GM19239 (cell line): ENCODE measurements around the gene ANAPC16.
"Not testable (repeated sequence)": the region's sequence is repeated elsewhere in the genome, so short reads cannot be mapped to it uniquely, and the experiment has no call there.

Experiments used
- DNase-seq: peaks from one replicate; pipeline ENCODE4 v3.0.0; 2011; ENCODE audit warnings: low spot score; ENCODE audit not compliant: insufficient read length
- FAIRE-seq: peaks from 2 replicates; lab custom pipeline; 2011; peaks lifted over from hg19 to GRCh38; lab: Jason Lieb, UNC

ANAPC16 gene

DNA sequence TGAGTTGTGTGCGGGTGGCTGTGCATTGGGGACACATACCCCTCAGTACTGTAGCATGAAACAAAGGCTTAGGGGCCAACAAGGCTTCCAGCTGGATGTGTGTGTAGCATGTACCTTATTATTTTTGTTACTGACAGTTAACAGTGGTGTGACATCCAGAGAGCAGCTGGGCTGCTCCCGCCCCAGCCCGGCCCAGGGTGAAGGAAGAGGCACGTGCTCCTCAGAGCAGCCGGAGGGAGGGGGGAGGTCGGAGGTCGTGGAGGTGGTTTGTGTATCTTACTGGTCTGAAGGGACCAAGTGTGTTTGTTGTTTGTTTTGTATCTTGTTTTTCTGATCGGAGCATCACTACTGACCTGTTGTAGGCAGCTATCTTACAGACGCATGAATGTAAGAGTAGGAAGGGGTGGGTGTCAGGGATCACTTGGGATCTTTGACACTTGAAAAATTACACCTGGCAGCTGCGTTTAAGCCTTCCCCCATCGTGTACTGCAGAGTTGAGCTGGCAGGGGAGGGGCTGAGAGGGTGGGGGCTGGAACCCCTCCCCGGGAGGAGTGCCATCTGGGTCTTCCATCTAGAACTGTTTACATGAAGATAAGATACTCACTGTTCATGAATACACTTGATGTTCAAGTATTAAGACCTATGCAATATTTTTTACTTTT, 59.7 kb downstream of the ANAPC16 start:
- no peak for FAIRE-seq
- DNase-seq: no peak

DNA sequence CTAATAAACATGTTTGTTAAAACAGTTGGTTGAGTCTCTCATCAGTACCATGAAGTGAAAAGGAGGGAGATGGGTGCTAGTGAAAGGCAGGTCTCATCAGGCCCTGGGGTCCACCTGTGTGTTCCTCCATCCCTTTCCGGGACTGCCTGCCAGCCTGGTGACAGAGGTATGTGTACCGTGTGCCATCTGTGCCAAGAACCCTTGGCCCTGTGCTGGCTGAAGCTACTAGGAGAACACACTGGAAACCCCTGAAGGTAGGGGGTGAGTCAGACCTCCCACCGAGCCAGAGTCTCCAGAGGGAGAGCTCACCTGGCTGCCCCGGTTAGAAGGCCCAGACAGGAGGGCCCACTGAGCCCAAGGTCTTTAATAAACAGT, 60.2 kb downstream of the ANAPC16 start:
- FAIRE-seq (no peak), DNase-seq (no peak)

DNA sequence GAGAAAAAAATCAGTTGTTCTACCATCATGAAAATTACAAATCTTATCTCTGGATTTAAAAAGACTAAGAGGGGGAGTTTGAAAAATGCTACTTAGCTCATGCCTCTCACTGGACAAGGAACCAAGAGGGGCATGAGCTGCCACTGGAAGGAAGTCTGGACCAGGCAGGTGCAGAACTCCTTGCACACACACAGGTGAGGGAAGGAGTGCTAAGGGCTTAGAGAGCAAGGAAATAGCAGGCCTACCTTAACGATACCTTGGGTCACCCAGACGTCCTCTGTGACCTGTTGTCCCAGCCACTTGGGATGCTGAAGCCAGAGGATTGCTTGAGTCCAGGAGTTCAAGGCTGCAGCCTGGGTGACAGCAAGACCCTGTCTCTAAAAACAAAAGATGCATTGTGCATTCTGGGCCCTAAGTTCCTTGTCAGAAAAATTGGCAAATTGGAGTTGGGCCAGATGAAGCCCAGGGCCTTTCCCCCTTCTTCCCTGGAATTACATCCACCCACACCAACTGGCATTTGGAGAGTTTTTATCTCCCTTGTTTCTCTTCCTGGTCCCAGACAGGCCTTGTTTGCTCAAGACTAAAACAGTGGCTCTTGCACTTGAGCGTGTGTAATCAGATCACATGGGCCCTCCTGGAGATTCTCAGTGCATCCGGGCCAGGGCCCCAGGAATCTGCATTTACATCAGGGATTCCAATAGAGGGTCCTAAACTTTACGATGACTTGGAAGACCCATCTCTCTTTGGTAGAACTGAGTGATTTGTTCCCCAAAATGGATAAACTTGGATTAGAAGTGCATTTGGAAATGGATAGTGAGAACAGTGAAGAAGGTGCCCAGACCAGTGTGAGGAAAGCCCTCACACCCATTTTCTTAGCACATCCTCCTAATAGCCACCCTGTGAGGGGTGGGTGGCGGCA, 60.9 kb downstream of the ANAPC16 start:
- DNase-seq: no peak
- FAIRE-seq: no peak

DNA sequence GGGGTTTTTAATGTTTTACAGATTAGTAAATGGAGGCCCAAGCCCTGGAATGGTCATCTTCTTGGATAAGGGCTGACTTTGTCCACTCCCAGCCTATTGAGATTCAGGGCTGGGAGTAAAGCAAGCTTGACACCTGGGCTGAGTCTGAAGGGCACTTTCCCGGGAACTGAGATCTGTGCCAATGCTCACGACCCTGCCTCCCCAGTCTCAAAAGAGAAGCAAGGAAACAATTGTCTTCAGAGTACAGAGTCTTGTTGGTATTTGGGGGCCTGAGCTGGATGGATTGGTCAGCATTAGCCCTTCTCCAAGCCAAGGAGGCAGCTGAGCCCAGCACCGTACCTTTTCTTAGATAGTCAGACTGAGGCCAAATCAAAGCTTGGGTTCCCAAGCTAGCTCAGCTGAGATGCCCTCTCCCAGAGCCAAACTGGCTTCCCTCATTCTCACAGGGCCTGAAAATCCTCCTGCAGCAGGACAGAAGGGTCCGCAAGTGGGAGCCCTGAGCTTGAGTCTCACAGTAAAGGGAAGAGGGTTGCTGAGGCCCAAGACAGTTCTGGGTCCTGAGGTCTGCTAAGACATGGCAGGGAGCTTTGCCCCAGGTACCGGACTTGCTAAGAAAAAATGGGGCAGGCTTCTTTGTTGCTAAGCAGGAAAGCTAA, 61.7 kb downstream of the ANAPC16 start:
- no peak for FAIRE-seq
- no peak for DNase-seq

DNA sequence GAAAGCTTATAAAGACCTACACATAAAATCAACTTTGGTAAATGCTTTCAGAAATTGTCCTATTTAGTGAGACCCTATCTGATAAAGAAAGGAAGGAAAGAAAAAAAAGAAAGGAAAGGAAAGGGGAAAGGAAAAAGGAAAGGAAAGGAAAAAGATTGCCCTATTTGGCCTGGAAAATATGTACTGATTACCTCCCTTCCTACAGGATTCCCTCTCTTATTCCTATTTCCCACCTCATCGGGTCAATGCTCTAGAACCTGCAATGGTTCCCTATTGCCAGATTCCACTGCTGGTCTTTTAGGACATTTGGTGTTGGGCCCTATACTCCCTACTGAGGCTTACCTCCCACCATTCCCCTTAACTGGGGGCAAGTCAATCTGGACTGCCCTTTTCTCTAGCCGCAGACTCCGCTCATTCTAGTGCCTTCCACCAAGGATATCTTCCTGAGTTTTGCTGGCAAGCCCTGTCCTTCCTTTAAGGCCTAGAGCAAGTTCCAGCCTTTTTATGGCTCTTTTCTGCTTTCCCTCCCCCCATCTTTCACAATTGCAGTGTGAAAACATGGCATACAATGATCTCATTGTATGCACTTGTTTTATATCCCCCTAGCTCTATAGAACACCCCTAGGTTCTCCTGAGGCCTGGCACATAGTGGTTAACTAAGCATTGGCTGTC, 62.3 kb downstream of the ANAPC16 start:
- FAIRE-seq (no peak), DNase-seq (no peak)

DNA sequence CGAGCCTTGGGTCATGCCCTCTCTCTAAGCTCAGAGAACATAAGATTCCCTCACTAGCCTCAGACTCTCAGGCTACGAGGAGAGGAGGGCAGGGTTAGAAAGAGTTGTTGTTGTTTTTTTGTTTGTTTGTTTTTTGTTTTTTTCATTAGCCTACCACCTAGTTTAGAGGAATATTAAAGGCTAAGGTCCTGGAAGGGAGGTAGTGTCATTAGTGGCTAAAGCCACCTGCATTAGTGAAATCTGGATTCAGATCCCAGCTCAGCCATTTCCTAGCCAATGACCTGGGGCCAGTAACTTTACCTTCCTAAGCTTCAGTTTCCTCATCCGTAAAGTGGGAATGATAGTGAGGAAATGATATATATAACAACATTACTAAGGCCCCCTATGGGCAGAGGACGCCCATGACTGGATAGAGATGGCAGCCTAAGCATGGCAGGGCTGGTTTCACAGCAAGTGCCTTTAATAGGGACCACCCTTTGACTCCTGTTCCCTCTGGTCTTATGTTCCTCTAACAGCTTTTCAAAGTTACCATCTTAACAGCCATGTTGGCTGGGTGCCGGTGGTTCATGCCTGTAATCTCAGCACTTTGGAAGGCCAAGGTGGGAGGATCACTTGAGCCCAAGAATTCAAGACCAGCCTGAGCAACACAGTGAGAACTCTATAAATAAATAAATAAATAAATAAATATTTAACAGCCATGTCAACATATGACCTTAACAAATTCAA, 63.0 kb downstream of the ANAPC16 start:
- DNase-seq (no peak), FAIRE-seq (no peak)

DNA sequence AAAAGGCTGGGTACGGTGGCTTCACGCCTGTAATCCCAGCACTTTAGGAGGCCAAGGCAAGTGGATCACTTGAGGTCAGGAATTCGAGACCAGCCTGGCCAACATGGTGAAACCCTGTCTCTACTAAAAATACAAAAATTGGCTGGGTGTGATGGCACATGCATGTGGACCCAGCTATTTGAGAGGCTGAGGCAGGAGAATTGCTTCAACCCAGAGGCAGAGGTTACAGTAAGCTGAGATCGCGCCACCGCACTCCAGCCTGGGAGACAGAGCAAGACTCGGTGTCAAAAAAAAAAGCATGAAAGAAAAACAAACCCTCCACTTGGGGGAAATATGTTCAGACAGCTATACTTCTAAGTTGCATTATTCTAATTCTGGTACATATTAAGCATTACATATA, 63.8 kb downstream of the ANAPC16 start:
- DNase-seq, FAIRE-seq: not testable (repeated sequence)

DNA sequence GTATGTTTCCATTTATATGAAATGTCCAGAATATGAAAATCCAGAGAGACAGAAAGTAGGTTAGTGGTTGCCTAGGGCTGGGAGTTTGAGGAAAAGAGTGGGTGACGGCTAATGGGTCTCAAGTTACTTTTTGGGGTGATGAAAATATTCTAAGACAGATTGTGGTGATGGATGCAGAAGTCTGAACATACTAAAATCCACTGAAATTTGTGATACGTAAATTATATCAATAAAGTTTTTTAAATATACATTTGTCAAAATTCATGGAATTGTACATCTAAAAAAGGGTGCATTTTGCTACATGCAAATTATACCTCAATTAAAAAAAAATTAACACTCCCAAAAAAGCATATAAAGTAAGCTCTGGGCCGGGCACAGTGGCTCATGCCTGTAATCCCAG, 67.3 kb downstream of the ANAPC16 start:
- FAIRE-seq: no peak
- no peak for DNase-seq
